HG02610 (cell line): ENCODE data around the gene HLA-A.

Source experiments
- ATAC-seq: cut with Tn5 transposase; IDR thresholded peaks from one replicate; pipeline ENCODE4 v1.9.1; 2021; ENCODE audit warnings: mild to moderate bottlenecking, moderate library complexity; ENCODE audit not compliant: unreplicated experiment

Gene HLA-A

GRCh38 chr6:29984232-29984631 lies 41.9 kb downstream of the HLA-A start:
- no peak for ATAC-seq

GRCh38 chr6:29984992-29985391 lies 42.7 kb downstream of the HLA-A start:
- ATAC-seq: no peak

GRCh38 chr6:29986179-29986781 lies 43.9 kb downstream of the HLA-A start:
- ATAC-seq: no peak

GRCh38 chr6:29989211-29989610 lies 46.9 kb downstream of the HLA-A start:
- no peak for ATAC-seq

GRCh38 chr6:29990931-29991330 lies 48.6 kb downstream of the HLA-A start:
- ATAC-seq: no peak

GRCh38 chr6:29992807-29993206 lies 50.5 kb downstream of the HLA-A start:
- ATAC-seq: no peak

GRCh38 chr6:29994826-29995225 lies 52.5 kb downstream of the HLA-A start:
- ATAC-seq: no peak

- no peak for ATAC-seq
Observed at GRCh38 chr6:29995340-29995777, 53.0 kb downstream of the HLA-A start.
